H1 (cell line): ENCODE measurements around the gene FAH. TPM values are rescaled to one million over a fixed set of nuclear protein-coding genes. Genes with fewer than 3 reads are reported as not detected.

Experiments used
- CTCF ChIA-PET: fragments of 300-600 bp; sonication (Branson Sonifier 250); formaldehyde crosslinking; loops from one replicate; lab custom pipeline; 2021; ENCODE audit not compliant: partially characterized antibody; lab: Charles Lee
- POLR2A ChIA-PET: fragments of 300-600 bp; sonication (Branson Sonifier 250); formaldehyde crosslinking; loops from one replicate; lab custom pipeline; 2021; ENCODE audit warnings: inconsistent platforms; ENCODE audit not compliant: partially characterized antibody; lab: Charles Lee
- DNase-seq, 2 experiments: peaks; one replicate each; pipeline versions ENCODE4 v3.0.0 to v3.0.0-alpha.2; 2010 to 2022; ENCODE audit warnings: low spot score in 2 of 2, low read depth in 1 of 2, mixed read lengths in 1 of 2
- FAIRE-seq: peaks from 2 replicates; lab custom pipeline; 2011; peaks lifted over from hg19 to GRCh38; lab: Jason Lieb, UNC
- H2AFZ ChIP-seq: 2 replicates; pipeline ENCODE4 v1.8.1; 2012; ENCODE audit warnings: low read length, inconsistent platforms
- H2AK5ac ChIP-seq: 2 replicates; pipeline ENCODE4 v1.6.1; 2013; ENCODE audit warnings: low read depth, low read length
- H2BK120ac ChIP-seq: replicated peaks from 2 replicates; pipeline ENCODE3; 2013; ENCODE audit warnings: low read depth, low read length, inconsistent platforms
- H2BK12ac ChIP-seq: 2 replicates; pipeline ENCODE4 v1.6.1; 2013; ENCODE audit warnings: low read depth, low read length
- H2BK15ac ChIP-seq: 2 replicates; pipeline ENCODE4 v1.6.1; 2013; ENCODE audit warnings: low read length
- H2BK20ac ChIP-seq: 2 replicates; pipeline ENCODE4 v1.6.1; 2013; ENCODE audit warnings: low read length
- H2BK5ac ChIP-seq: 2 replicates; pipeline ENCODE4 v1.6.1; 2013; ENCODE audit warnings: low read depth, low read length
- H3K14ac ChIP-seq: 2 replicates; pipeline ENCODE4 v1.6.1; 2013; ENCODE audit warnings: inconsistent platforms; ENCODE audit not compliant: insufficient read length
- H3K18ac ChIP-seq: 2 replicates; pipeline ENCODE4 v1.6.1; 2013; ENCODE audit warnings: low read length; ENCODE audit errors: extremely low read depth
- H3K23ac ChIP-seq: 2 replicates; pipeline ENCODE4 v1.6.1; 2013; ENCODE audit warnings: inconsistent platforms; ENCODE audit not compliant: insufficient read length
- H3K23me2 ChIP-seq: 2 replicates; pipeline ENCODE4 v1.6.1; 2013; ENCODE audit warnings: low read depth, low read length
- H3K27ac ChIP-seq: 2 replicates; pipeline ENCODE4 v1.6.1; 2011; ENCODE audit warnings: low read depth, low read length, inconsistent platforms
- H3K27me3 ChIP-seq, 4 experiments: replicated peaks in 1 of 4; 1 replicate in 1 of 4; 2 replicates in 3 of 4; pipeline versions ENCODE4 v1.6.1 to v1.8.1; 2011 to 2013; ENCODE audit warnings: low read length in 3 of 4, mild to moderate bottlenecking in 3 of 4, inconsistent platforms in 2 of 4, mixed read lengths in 2 of 4, moderate library complexity in 1 of 4; ENCODE audit not compliant: control insufficient read depth in 3 of 4, insufficient read depth in 3 of 4; ENCODE audit errors: extremely low read depth in 1 of 4
- H3K36me3 ChIP-seq, 4 experiments: 2 replicates each; pipeline versions ENCODE4 v1.6.1 to v1.8.1; 2011 to 2013; ENCODE audit warnings: mild to moderate bottlenecking in 4 of 4, low read length in 3 of 4, moderate library complexity in 2 of 4, control low read depth in 1 of 4, inconsistent platforms in 1 of 4; ENCODE audit not compliant: insufficient read depth in 4 of 4, control insufficient read depth in 2 of 4
- H3K4ac ChIP-seq: replicated peaks from 2 replicates; pipeline ENCODE3; 2013; ENCODE audit warnings: low read length, low read depth, mixed read lengths, inconsistent platforms; ENCODE audit not compliant: insufficient read length
- H3K4me1 ChIP-seq, 4 experiments: replicated peaks in 1 of 4; 1 replicate in 1 of 4; 2 replicates in 3 of 4; pipeline versions ENCODE4 v1.6.1 to v1.8.1; 2011 to 2013; ENCODE audit warnings: low read length in 3 of 4, inconsistent platforms in 2 of 4, mixed read lengths in 1 of 4; ENCODE audit not compliant: insufficient read depth in 4 of 4, control insufficient read depth in 3 of 4
- H3K4me2 ChIP-seq, 2 experiments: 2 replicates each; pipeline versions ENCODE4 v1.6.1 to v1.8.1; 2011 to 2013; ENCODE audit warnings: low read depth in 2 of 2, low read length in 2 of 2, control low read depth in 1 of 2, inconsistent platforms in 1 of 2, mild to moderate bottlenecking in 1 of 2; ENCODE audit not compliant: insufficient read depth in 1 of 2
- H3K4me3 ChIP-seq, 4 experiments: fragments of 200-600, 300-600 bp in 1 of 4; sonication (generic), shearing (Covaris generic), sonication (Bioruptor Twin) in 1 of 4; 2 replicates each; pipeline versions ENCODE4 v1.5.1 to v1.8.1; 2011 to 2016; ENCODE audit warnings: low read length in 4 of 4, low read depth in 3 of 4, control low read depth in 2 of 4, inconsistent platforms in 2 of 4, mild to moderate bottlenecking in 2 of 4, mixed read lengths in 1 of 4, moderate library complexity in 1 of 4; ENCODE audit not compliant: insufficient read depth in 2 of 4; ENCODE audit errors: extremely low read depth in 1 of 4
- H3K56ac ChIP-seq: replicated peaks from 2 replicates; pipeline ENCODE3; 2013; ENCODE audit warnings: low read depth, mild to moderate bottlenecking, mixed read lengths, low read length, inconsistent platforms; ENCODE audit not compliant: insufficient read length
- H3K79me1 ChIP-seq: 2 replicates; pipeline ENCODE4 v1.6.1; 2013; ENCODE audit warnings: low read depth, low read length, control low read depth
- H3K79me2 ChIP-seq, 2 experiments: 2 replicates each; pipeline versions ENCODE4 v1.6.1 to v1.8.1; 2012 to 2013; ENCODE audit warnings: low read length in 2 of 2, mild to moderate bottlenecking in 2 of 2, inconsistent platforms in 1 of 2; ENCODE audit not compliant: insufficient read depth in 2 of 2, control insufficient read depth in 1 of 2
- H3K9ac ChIP-seq, 4 experiments: replicated peaks in 1 of 4; 1 replicate in 1 of 4; 2 replicates in 3 of 4; pipeline versions ENCODE4 v1.6.1 to v1.8.1; 2011 to 2013; ENCODE audit warnings: low read depth in 3 of 4, low read length in 3 of 4, control low read depth in 2 of 4, mild to moderate bottlenecking in 2 of 4, moderate library complexity in 2 of 4, inconsistent platforms in 1 of 4; ENCODE audit errors: extremely low read depth in 1 of 4
- H3K9me3 ChIP-seq, 2 experiments: 2 replicates each; pipeline versions ENCODE4 v1.6.1 to v1.8.1; 2012 to 2013; ENCODE audit warnings: mild to moderate bottlenecking in 2 of 2, moderate library complexity in 2 of 2, control low read depth in 1 of 2, inconsistent platforms in 1 of 2, low read depth in 1 of 2, low read length in 1 of 2, mixed read lengths in 1 of 2; ENCODE audit not compliant: insufficient read depth in 2 of 2
- H4K20me1 ChIP-seq, 2 experiments: replicated peaks in 1 of 2; 2 replicates each; pipeline versions ENCODE3 to v1.8.1; 2011 to 2013; ENCODE audit warnings: inconsistent platforms in 2 of 2, low read length in 2 of 2, mild to moderate bottlenecking in 1 of 2; ENCODE audit not compliant: insufficient read depth in 2 of 2, control insufficient read depth in 1 of 2
- H4K5ac ChIP-seq: 2 replicates; pipeline ENCODE4 v1.6.1; 2013; ENCODE audit warnings: low read length, low read depth, mixed read lengths, inconsistent platforms; ENCODE audit not compliant: insufficient read length
- H4K8ac ChIP-seq: 2 replicates; pipeline ENCODE4 v1.8.0; 2013; ENCODE audit warnings: mild to moderate bottlenecking, moderate library complexity, low read length, inconsistent platforms; ENCODE audit not compliant: insufficient read depth; ENCODE audit errors: extremely low read depth
- H4K91ac ChIP-seq: replicated peaks from 2 replicates; pipeline ENCODE3; 2013; ENCODE audit warnings: low read length, mixed read lengths, inconsistent platforms; ENCODE audit not compliant: insufficient read length
- CTBP2 ChIP-seq: IDR thresholded peaks from 2 replicates; pipeline ENCODE4 v1.7.0; 2011; ENCODE audit warnings: borderline replicate concordance, mild to moderate bottlenecking, moderate library complexity, mixed read lengths, low read length; ENCODE audit not compliant: insufficient read depth, insufficient read length
- JUN ChIP-seq: IDR thresholded peaks from 2 replicates; pipeline ENCODE4 v1.6.1; 2011; ENCODE audit warnings: low read depth, mild to moderate bottlenecking, improper control_type of control experiment, low read length
- NRF1 ChIP-seq: IDR thresholded peaks from 2 replicates; pipeline ENCODE4 v1.6.1; 2011; ENCODE audit warnings: mild to moderate bottlenecking, low read depth, low read length, improper control_type of control experiment
- SIRT6 ChIP-seq: IDR thresholded peaks from one replicate; pipeline ENCODE4 v1.7.1; 2012; ENCODE audit warnings: low read length, inconsistent platforms
- TCF12 ChIP-seq: IDR thresholded peaks from 2 replicates; pipeline ENCODE4 v1.6.1; 2011; ENCODE audit warnings: low read depth, mild to moderate bottlenecking, low read length
- WGBS, 2 experiments: shearing (Covaris generic) in 1 of 2; methylation state at CpG; one replicate each; pipeline versions ENCODE4 v1.1.6 to v1.1.7; 2013 to 2015; ENCODE audit warnings: low lambda C conversion rate in 2 of 2, mixed read lengths in 2 of 2, inconsistent platforms in 1 of 2, low coverage in 1 of 2, missing lambda C conversion rate in 1 of 2; ENCODE audit not compliant: insufficient replicate concordance in 2 of 2, insufficient coverage in 1 of 2, insufficient read length in 1 of 2; ENCODE audit errors: extremely low coverage in 1 of 2, missing lambda C conversion rate in 1 of 2; 5-methylcytosine and 5-hydroxymethylcytosine counted together
- polyA plus RNA-seq, 7 experiments: library from polyadenylated mRNA; depleted of rRNA in 3 of 7; stranded (reverse) in 5 of 7; unstranded in 2 of 7; fragments of >200 nt in 5 of 7; fragments of 200-250 nt in 2 of 7; gene quantifications; 1 replicate in 5 of 7; 2 replicates in 1 of 7; 4 replicates in 1 of 7; pipeline versions ENCODE4 v1.2.1 to v1.2.3, GENCODE V29; 2011 to 2013; ENCODE audit warnings: missing spikeins in 2 of 7, mixed read lengths in 2 of 7
- total RNA-seq: library from RNA; stranded (reverse); fragmentation: NEBNext Ultra II Directional; extraction: Animal tissue kit (Norgen Biotek cat#: 25700); gene quantifications from 2 replicates; pipeline ENCODE4 v1.2.1, GENCODE V29; 2021
- TF ChIP-seq, protein P1 (sequence below): IDR thresholded peaks from 2 replicates; pipeline ENCODE4 v1.6.1; 2012; ENCODE audit warnings: inconsistent platforms

The FAH gene
- total and polyA plus RNA-seq, 2 of the 8 experiments (the other 6 are each of a cell fraction or from before 2014, with no cell fraction given): 20.0 to 21.7 TPM

DNA sequence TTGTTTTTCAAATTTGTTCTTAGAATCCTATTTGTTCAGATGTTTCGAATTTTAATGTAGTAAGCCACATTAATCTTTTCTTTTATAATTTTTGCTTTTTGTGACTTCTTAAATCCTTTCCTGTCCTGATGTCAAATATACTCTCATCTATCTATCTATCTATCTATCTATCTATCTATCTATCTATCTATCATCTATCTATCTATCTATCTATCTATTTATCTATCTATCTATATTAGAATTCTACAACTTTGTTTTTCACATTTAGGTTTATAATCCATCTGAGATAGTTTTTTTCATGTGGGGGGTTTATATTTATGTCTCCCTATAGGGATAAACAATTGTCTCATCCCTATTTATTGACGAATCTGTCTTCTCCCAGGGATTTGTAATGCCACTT, 67.2 kb downstream of the FAH start:
- Histone ChIP-seq H4K91ac (no peak overlapping the region), H2BK120ac (no peak overlapping the region), H3K18ac (no peak overlapping the region), H4K5ac (no peak overlapping the region), H2AK5ac (no peak overlapping the region), H2BK12ac (no peak overlapping the region), H3K23me2 (no peaks in the 10 kb centered on the region), H2BK5ac (no peak overlapping the region), H3K4ac (no peak overlapping the region), H2BK15ac (no peak overlapping the region), H3K9me3 (no peaks in the 10 kb centered on the region), H3K79me1 (no peaks in the 10 kb centered on the region), H3K27ac (no peak overlapping the region), H3K23ac (no peak overlapping the region), H3K36me3 (no peaks in the 10 kb centered on the region), H3K56ac (no peak overlapping the region), H3K27me3 (no peaks in the 10 kb centered on the region), H3K4me2 (no peak overlapping the region), H4K8ac (no peak overlapping the region), H2BK20ac (no peak overlapping the region), H3K4me3 (no peak overlapping the region), H3K14ac (no peak overlapping the region), H4K20me1 (no peaks in the 10 kb centered on the region), H3K79me2 (no peaks in the 10 kb centered on the region), H3K9ac (no peak overlapping the region), H2AFZ (no peak overlapping the region), H3K4me1 (no peaks in the 10 kb centered on the region)
- no peak for DNase-seq
- 85% methylated on average over 2 of the region's 2 CpGs; no CpG with 5 or more reads in 1 of the 2 experiments for WGBS, 2 experiments
- ChIA-PET POLR2A (no interaction called here), CTCF (no interaction called here)
- no peak for FAIRE-seq
- no peak for TF ChIP-seq CTBP2
- TF ChIP-seq TCF12: no peak
- TF ChIP-seq, protein P1, sequence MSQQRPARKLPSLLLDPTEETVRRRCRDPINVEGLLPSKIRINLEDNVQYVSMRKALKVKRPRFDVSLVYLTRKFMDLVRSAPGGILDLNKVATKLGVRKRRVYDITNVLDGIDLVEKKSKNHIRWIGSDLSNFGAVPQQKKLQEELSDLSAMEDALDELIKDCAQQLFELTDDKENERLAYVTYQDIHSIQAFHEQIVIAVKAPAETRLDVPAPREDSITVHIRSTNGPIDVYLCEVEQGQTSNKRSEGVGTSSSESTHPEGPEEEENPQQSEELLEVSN: no peak
- no peak for TF ChIP-seq NRF1
- TF ChIP-seq SIRT6: no peak
- no peak for TF ChIP-seq JUN
